HG02840 (cell line): ENCODE results near the gene PDE7B.

Experiments
- ATAC-seq: cut with Tn5 transposase; IDR thresholded peaks from one replicate; pipeline ENCODE4 v1.9.1; 2021; ENCODE audit warnings: mild to moderate bottlenecking, moderate library complexity, moderate number of reproducible peaks; ENCODE audit not compliant: unreplicated experiment, low FRiP score

PDE7B gene

DNA sequence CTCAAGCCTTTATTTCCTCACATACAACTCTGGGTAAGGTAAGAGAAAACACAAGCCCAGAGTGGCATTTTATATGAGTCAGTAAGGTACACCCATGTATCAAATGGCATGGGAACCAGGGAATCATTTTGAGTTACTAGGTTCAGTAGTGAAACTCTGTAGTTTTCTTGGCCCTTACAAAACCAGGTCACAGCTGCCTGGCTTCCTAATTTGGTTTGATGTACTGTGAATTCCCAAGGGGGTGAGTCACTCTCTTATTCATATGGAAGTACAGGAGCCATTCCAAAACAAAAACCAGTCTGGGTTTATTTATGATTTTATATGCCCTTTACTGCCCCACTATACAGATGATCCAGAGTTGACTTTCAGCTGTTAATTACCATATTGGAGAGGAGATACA lies 70.7 kb downstream of the PDE7B start:
- ATAC-seq, result no peak

DNA sequence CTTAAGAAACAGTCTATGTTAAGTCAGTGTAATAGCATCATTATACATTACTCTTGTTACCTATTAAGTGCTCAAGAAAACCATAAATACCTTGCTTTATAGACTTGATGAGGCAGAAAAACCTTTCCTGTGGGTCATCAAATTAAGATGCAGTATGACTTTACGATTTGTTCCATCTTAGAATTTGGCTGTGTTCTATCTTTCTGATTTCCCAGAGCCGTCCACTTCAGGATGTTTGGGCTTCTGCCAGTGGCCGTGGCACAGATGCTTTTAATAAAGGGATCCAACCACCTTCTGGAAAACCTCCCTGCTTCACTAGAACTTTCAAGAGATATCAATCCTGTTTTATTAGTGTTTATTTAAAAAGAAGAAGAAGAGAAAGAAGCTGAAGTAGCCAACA lies 71.2 kb downstream of the PDE7B start:
- no peak for ATAC-seq

DNA sequence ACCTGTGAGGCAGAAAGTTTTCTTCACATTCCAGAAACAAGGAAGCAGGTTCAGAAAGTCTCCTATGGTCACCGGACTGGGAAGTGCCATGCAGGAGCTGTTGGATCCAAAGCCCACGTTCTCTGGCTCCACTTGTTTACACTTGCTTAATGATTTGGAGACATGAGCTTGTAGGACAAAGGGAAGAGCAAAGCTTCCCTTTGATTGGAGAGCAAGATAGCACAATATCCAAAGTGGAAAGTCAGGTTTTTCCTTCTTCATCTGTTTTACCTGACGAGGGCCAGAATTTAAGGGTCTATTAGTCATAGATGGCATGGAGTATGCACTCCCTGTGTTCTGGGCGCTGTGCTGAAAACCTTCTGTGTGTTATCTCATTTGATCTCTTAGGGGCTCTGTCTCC lies 81.2 kb downstream of the PDE7B start:
- ATAC-seq, result no peak

DNA sequence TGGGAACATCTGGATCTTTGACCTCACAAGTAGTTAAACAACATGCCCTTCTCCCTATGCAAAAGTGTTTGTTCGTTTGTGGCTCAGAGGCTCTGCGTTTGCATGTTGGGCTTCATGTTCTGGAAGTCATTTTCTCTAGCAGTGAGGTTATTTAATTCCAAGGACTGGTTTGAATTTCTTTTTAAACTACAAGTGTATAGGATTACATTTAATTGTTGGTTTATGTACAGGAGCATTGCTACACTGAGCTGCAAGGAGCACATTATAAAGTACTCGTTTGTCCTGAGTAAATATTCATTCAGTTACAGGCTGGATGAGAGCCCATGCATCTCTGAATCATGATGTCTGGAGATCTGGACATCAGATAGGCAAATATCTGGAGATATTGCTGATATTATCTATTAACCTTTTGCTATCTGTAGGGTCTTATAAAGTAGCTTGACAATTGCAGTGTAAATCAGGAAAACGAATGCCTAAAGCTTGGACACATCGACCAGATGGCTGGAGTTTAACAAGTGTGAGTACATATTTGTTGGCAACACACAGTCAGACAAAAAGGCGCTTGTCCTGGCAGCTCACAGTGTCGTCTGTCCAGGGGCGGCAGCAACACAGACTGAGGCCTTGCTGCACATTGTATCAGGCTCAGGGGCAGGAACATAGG lies 84.6 kb downstream of the PDE7B start:
- no peak for ATAC-seq

DNA sequence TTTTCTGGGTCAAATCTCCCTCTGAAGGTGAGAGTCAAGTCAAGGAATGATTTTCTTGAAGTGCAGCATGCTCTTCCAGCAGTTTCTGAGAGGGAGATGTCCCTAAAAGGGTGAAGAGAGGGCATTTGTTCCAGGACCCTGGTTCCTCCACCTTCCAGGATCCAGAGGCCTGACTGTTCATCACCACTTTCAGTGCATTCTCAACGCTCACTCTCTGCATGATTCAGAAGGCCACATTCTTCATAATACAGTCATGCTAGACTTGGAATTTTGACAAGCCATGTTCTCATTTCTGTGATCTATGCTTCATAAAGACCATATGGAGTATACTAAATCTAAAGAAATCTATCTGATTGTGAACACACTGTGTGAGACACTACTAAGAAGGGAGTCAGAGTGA lies 85.1 kb downstream of the PDE7B start:
- ATAC-seq, result no peak

DNA sequence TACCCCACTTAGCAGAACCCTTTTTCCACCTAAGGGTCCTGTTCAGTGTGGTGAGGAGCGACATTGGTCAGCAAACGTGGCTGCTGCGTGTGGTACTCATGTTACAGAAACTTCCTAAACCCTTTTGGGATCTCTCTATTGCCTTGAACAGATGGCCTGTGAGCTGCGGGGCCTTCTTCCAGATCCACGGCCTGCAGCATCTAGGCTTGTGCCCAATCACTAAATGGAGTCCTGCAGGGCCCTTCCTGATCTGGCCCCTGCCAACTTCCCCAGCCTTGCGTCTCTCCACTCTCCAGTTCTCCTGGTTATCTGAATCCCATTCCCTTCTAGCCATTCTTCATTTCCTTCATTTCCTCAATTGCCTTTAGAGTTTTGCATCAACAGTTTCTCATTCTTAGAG lies 85.6 kb downstream of the PDE7B start:
- no peak for ATAC-seq

DNA sequence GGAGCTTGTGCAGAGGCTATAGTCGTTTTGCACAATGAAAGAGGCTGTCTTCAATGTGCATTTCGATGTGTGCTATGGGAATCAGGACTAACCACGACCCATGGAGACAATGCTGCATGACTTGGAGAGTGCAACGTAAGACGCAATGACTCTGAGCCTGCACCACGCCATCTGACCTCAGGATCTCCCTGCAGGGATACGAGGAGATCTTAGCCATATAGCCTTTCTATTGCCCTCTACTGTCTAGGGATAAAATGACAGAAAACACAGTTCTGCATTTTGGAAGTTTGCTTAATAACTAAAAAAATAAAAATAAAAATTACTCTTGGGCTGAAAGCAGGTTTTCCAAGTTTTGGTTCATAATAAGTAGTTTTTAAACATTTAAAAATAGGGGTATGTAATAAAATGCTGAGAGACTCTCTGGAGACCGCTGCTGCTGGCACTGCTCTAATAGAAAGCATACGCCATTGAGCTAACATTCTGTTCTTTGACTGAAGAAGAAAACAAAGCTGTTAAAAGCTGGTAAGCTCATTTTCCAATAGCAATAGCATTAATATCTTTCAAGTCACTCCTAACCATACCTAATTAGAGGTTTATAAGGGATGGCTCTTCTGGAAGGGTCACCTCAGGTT lies 87.2 kb downstream of the PDE7B start:
- no peak for ATAC-seq

DNA sequence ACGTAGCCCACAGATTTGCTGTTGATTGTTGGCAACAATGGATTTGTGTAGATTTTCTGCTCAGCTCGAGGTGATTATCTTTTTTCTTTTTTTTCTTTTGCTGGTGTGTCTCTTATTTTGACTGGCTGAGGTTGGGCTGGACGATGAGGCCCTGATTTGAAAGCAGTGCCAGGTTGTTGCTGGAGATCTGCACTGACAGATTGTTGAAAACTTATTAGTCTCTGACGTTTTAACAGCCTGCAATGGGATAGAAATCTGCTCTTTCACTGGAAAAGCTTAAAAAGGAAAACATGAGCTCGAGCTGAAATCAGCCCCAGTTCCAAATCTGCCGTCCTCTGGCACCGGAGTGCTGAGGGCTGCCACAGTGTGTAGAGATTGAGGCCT lies 87.7 kb downstream of the PDE7B start:
- ATAC-seq, result no peak

DNA sequence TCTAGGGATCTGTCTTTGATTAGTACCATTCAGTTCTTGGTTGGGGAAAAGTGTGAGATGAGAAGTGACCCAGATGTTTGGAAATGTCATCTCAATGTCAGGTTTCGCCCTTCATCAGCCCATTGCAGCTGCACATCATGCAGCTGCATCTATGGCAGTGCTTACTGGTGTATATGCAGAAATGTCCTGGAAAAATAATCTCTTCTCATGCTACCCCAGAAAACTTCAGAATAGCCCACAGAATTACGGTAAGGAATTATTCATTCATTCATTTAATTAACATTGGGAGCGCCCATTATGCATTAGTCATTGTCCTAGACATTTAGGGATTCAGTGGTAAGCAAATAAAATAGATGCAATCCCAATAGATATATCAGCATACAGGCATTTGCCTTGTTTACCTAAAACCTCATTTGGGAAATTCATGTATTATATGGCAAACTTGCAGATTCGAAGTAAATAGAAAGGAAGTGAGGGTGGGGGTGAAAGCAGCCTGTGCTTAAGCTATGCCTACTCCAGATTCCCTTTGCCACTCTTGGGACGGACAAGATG lies 89.2 kb downstream of the PDE7B start:
- ATAC-seq, result no peak

DNA sequence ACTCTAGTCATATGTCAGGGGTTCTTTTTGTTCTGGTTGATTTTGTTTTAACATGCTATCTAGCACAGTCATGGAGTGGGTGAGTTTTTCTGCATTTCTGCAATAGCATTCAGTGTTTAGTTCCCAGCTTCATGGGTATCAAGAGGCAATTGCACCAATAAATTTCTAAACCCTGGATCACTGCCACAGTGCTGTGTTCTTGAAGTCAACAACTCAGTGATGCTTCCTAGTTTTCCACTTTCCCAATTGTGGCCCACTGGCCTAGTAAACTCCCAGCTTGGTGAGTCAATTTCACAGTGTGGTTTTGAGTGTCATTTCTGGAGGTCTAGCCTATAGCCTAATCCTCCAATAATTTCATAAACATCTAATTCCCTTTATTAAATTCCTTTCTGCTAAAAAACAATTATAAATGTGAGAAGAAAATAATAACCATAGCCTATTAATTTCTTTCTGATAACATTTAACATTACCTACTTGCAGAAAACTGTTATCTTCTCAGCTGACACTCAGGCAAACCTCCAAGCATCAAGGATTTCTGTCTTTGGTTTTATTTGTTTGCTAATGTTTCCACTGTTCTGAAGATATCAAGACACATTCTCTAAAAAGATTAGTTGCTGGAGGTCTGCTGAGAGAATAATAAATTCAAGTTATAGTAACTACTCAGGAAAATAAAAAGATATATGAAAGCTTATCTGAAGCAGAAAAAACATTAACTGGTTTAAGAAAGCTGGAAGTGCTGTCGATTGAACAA lies 89.9 kb downstream of the PDE7B start:
- no peak for ATAC-seq

DNA sequence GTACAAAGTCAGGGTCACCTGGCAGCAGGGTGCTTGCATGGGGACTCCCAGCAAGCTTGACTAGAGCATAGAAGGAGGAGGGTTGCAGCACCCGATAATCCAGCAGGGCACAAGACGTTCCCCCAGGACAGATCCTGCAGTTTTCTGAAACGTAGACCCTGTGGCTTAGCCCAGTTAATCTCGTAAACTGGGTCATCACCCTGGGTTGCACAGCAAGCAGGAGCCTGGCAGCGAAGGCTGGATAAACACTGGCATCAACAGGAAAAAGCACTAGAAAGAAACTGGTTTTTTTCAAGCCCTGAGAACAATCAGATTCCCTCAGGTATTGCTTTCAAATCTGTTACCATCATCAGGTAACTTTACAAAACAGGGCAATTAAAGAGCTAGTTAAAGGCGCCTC lies 92.6 kb downstream of the PDE7B start:
- ATAC-seq, result no peak

DNA sequence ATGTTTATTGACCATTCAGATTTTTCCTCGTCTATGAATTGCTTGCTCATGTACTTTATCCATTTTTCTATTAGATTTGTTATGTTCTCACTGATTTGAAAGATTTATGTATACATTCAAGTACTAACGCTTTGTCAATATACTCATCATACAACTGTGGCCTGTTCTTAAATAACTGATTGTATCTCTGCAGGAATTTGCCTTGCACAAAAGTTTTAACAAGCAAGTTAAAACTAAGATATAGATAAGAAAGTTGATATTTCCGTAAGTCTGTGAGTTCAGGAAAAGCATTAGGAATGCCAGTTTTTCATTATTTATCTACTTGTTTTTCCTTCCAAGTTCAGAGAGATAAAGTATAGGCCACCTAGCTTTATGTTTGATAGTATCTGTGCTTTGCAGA lies 95.2 kb downstream of the PDE7B start:
- no peak for ATAC-seq

DNA sequence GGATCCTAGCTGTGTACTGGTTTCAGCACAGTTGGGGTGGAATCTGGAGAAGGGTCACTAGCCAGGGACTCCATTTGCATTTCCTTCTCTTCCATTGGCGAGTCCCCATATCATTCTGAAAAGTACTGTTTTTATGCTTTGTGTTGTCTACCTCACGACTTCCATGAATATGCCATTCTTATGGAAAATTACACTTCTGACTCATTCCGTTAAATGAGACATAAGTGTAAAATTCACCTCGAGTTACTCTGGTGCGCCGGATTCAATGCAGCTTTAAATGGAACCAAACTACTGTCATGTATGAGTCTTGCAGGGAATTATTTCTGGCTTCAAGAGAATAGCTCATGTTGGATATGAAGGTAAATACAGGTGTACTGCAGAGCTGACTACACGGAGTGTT lies 99.2 kb downstream of the PDE7B start:
- ATAC-seq, result no peak

DNA sequence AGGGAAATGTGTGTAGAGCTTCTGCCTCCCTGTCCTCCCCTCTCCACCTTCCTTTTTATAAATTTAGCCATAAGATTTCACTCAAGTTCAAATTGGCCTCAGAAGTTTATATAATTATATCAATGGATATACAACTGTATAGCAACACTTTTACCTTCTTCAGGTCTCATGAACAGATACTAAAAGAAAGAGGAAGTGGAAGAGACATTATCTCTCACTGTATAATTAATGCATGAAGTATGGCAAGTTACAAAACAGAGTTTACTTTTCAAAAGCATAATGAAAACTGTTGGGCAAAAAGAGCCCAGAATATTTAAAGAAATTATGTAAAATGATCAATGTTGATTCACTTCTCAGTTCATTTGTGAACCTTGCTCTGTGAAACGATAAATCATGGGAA lies 99.7 kb downstream of the PDE7B start:
- ATAC-seq, result no peak

DNA sequence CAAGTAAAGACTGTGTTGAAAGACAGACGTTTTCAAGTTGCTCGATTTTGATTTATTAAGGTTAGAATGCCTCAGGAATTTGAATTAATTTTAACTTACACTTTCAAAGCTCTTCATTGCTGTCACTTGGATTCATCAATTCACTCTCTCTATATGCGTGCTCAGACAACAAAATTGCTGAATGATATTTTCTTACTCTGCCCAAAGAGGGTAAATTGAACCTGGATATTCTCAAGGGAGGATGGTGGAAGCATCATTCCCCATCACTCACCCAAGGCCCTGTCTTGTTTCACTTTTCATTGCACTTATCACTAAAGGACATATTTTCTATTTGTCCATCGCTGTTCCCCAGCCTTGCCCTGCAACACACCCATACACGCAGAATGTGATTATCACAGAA lies 102.3 kb downstream of the PDE7B start:
- no peak for ATAC-seq

DNA sequence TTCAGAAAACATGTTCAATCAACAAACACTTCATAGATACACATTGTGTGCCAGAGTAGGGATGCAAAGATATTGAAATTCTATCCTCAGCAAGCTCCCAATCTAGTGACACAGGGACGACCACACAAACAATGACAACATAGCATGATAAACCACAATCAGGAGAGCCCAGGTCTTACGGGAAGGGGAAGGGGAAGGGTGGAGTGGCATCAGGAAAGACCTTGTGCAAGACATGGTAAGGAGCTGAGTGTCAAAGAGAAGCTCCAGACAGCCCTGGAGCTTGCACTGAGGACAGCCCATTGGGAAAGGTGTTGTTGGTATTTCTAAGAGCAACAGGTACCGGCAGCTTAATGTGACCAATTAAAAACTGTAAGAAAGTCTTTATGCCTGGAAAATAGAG lies 103.6 kb downstream of the PDE7B start:
- ATAC-seq, result no peak

DNA sequence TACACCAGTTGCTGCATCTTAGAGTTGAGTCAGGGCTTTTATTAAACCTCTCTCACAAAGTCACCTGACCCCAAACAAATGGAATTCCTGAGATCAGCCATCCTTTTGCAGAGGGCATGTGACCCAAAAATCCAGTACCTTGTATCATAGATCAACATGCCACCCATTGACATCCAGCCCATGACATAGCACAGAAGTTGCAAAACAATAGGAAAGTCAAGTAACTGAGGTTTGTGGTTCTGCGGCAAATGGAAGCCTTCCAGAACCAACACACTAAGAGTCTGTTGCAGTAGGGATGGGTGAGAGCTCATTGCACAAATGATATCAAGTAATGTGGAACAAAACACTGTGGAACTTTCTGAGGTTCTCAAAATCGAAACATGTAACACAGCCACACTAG lies 111.2 kb downstream of the PDE7B start:
- no peak for ATAC-seq

DNA sequence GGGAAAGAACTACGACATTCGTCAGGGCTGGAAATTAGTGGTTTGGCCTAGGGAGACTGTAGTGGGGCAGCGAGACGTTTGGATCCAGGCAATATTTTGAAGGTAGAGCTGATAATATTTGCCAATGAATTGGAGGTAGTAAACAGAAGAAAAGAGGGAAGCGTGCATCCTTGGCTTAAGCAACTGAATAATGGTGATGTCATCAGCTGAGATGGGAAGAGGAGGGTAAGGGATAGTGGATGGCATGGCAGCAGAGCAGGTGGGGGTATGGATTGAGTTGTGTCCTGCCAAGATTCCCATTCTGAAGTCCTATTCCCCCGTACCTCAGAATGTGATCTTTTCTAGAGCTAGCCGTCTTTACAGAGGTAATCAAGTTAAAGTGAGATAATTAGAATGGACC lies 119.2 kb downstream of the PDE7B start:
- ATAC-seq, result no peak

DNA sequence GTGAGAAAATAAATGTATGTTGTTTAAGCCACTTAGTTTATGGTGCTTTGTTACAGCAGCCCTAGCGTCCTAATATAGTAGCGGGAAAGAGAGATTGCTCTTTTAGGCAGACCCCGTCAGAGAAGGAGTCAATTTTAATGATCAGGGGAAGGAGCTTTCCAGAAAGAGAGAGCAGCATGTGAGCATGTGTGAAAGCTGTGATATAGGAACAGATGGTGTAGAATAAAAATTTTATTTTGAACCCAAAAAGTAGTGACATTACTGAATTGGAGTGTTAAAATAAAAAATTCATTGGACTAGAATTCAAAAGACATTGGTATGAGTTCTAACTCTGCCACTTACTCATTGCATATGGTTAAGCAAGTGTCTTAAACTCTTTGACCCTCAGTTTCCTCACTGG lies 119.8 kb downstream of the PDE7B start:
- ATAC-seq, result no peak

DNA sequence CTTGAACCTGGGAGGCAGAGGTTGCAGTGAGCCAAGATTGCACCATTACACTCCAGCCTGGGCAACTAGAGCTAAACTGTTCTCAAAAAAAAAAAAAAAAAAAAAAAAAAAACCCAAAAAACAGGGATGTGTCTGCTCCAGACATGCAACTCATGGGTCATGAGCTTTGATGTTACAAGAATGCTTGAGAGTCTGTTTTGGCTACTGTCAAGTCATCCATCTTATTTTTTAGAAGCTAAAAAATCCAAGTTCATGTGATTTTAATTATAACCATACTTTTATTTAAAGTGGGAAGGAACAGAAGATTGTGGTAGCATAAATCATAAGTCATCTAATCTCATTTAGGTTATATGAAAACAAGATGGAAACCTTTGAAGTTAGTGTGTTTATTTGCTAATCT lies 120.6 kb downstream of the PDE7B start:
- no peak for ATAC-seq

DNA sequence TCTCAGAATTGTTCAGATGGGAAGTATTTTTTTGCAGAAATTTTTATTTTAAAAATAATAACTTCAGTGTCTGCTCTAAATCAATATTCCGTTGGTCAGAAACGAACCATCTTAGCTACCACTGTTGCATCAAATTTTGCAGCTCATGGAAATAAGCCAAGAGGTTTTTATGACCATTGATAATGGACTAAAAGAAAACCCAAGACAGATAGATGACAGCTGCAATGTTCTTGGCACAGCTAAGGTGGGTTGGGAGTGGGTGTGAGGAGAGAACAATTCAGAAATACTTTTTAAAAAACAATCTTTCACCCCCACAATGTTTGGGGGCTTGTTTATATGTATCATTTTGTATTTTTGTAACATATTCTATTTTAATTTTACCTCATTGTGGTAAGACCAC lies 121.1 kb downstream of the PDE7B start:
- no peak for ATAC-seq

DNA sequence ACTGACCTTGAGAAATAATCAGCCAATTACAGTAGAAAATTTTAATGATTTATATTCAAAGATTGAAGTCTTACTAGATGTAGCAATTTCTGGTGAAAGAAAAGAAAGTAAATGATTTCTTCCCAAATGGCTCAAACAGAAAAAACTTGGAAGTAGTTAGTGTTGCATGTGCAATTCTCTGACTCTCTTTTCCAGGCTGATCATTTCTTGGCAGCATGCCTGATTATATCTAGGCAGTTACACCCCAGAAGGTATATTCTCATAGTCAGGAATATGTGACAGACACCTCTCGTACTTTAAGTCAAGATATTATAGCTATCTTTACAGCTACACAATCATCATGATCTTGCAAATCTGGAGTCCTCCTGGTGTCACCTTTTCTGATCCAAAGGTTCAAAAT lies 122.9 kb downstream of the PDE7B start:
- no peak for ATAC-seq
